Heart left ventricle (tissue), 13 donors: ENCODE data around the gene SOCS3.

Experiments used
- POLR2A ChIP-seq, 2 donors: fragments of 450-650 bp; IDR thresholded peaks; one replicate each; pipeline ENCODE4 v1.6.1; 2017; ENCODE audit warnings: antibody characterized with exemption in 2 of 2, mild to moderate bottlenecking in 2 of 2, moderate library complexity in 2 of 2
- TF ChIP-seq, protein P1 (sequence below), 12 donors: fragments of 200-600 bp; sonication (generic) in 4 of 12; IDR thresholded peaks; one replicate each; pipeline versions ENCODE4 v1.5.0 to v1.8.0; 2018 to 2022; ENCODE audit warnings: antibody characterized with exemption in 12 of 12, mild to moderate bottlenecking in 5 of 12
- donor health status: ischemic (EF 13 %, LVEDD 7.1; RV severe dilation, severe dysfunction).
- donor health status: DM: no; HTN: yes; CAD: no.
- donor health status: DM: no; HTN: no; CAD: no.
- donor health status: ischemic (EF 25% LVEDD 6.9; RV normal size, moderate dysfunction).
- donor health status: ischemic (EF 25% LVEDD 5.7; RV mildly dilated, moderate dysfunction).
- donor health status: ischemic (EF 35%, LVEDD 5.7; RV mildly dilated, moderate dysfunction).
- donor health status: nonischemic (EF 11% LVEDD 7.7; RV severe dilation, severe dysfunction).
- donor health status: DM: yes; HTN: yes; CAD: no.
- donor health status: PGD.
- donor health status: ischemic (EF 29% LVEDD 5.4; RV normal size, mild dysfunction).
- donor health status: nonischemic (EF 23%, LVEDD 6.1; RV moderate dilation, normal function).

DNA sequence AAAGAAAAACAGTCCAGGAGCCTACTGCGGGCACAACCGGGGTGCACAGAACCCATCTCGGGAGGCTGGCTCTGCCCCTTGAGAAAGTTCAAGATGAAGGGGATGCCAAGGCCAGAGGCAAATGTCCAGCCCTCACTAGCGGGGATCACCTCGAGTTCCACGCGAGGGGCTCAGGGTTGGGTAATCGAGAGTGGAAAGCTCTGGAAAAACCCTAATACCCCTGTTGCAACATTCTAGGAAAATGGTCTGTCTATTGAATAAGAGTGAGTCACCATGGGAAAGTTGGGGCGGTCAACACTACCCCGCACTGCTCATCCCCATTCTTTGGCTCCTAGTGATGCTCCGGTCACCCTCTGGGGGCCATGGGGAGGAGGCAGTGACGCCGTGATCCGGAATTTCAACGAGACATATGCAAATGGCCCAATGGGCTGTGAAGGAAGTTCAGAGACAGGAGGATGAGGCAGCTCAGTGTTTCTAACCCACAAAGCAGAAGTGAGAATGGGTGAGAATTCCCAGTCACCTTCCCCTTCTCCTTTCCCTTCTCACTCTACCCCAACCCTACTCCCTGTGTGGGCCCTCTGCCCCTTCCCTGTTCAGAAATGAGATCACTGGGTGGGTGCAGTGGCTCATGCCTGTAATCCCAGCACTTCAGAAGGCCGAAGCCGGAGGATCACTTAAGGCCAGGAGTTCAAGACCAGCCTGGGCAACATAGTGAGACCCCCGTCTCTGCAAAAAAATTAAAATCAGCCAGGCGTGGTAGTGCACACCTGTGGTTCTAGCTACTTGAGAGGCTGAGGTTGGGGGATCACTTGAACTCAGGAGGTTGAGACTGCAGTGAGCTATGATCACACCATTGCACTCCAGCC, 22.4 kb downstream of the SOCS3 start:
- TF ChIP-seq, protein P1, sequence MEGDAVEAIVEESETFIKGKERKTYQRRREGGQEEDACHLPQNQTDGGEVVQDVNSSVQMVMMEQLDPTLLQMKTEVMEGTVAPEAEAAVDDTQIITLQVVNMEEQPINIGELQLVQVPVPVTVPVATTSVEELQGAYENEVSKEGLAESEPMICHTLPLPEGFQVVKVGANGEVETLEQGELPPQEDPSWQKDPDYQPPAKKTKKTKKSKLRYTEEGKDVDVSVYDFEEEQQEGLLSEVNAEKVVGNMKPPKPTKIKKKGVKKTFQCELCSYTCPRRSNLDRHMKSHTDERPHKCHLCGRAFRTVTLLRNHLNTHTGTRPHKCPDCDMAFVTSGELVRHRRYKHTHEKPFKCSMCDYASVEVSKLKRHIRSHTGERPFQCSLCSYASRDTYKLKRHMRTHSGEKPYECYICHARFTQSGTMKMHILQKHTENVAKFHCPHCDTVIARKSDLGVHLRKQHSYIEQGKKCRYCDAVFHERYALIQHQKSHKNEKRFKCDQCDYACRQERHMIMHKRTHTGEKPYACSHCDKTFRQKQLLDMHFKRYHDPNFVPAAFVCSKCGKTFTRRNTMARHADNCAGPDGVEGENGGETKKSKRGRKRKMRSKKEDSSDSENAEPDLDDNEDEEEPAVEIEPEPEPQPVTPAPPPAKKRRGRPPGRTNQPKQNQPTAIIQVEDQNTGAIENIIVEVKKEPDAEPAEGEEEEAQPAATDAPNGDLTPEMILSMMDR (IDR thresholded peaks at IDR 0.05) = no peak
- TF ChIP-seq POLR2A (IDR thresholded peaks at IDR 0.05) = no peak
